ENCODE data around the gene TLL1. TPM values are rescaled to one million over a fixed set of nuclear protein-coding genes. Genes with fewer than 3 reads are reported as not detected.

Gene TLL1
- total RNA-seq, 4 donors from 2014 or later, result 1.7 to 9.6 (median 7.1) TPM

DNA sequence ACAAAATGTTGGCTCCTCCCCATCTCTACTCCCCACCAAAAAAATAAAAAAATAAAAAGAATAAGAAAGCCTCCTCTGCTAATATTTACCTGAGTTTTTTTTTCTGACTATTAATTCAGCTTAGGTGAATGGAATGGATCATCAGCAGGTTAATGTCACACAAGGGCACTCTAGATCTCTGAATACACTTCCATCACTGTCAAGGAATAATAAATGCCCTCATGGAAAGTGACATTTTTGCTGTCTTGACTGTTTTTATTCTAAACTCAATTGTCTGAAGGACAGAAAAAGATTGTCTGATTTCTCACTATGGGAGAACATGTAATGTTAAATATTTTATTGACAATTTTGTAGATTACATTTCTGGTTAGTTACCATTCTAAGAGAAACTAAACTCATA lies 30.4 kb upstream of the TLL1 start:
- TF ChIP-seq, protein P1, sequence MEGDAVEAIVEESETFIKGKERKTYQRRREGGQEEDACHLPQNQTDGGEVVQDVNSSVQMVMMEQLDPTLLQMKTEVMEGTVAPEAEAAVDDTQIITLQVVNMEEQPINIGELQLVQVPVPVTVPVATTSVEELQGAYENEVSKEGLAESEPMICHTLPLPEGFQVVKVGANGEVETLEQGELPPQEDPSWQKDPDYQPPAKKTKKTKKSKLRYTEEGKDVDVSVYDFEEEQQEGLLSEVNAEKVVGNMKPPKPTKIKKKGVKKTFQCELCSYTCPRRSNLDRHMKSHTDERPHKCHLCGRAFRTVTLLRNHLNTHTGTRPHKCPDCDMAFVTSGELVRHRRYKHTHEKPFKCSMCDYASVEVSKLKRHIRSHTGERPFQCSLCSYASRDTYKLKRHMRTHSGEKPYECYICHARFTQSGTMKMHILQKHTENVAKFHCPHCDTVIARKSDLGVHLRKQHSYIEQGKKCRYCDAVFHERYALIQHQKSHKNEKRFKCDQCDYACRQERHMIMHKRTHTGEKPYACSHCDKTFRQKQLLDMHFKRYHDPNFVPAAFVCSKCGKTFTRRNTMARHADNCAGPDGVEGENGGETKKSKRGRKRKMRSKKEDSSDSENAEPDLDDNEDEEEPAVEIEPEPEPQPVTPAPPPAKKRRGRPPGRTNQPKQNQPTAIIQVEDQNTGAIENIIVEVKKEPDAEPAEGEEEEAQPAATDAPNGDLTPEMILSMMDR (IDR thresholded peaks at IDR 0.05; ENCODE audit: low read depth), result no peak

DNA sequence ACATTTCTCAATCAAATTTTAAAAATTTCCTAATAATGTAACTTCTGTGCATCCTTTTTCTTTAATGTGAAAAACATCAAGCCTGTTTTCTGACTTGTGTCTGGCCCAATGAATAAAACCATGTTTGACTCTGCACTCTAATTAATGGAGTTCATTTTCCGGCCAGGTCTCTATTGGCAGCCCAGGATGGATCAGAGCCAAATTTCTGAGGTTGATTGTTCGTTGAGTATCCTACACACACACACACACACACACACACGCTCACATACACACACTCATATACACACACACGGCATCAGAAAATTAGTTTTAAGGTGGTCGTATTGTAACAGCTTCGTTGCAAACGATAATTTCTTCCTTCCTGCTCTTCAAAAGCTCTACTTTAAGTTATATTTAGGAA lies 28.9 kb upstream of the TLL1 start:
- TF ChIP-seq, protein P1 (IDR thresholded peaks at IDR 0.05; ENCODE audit: low read depth), result no peak

DNA sequence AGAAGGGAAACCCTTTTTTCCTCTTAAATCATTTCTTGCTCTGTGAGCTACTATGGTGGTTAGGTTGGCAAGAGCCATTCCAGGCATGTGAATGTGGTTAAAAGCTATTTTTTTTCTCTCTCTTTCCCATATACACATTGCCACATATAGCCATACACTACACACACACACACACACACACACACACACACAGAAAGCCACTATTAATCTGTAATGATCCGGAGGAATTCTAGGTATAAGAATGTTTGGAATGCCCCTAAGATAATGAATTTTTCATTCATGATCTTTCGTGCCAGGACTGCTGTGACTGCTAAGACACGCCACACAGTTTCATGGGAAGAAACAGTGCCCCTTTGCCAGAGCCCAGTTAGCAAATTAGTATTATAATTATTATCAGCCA lies 21.8 kb upstream of the TLL1 start:
- TF ChIP-seq, protein P1 (IDR thresholded peaks at IDR 0.05; ENCODE audit: low read depth), result no peak

DNA sequence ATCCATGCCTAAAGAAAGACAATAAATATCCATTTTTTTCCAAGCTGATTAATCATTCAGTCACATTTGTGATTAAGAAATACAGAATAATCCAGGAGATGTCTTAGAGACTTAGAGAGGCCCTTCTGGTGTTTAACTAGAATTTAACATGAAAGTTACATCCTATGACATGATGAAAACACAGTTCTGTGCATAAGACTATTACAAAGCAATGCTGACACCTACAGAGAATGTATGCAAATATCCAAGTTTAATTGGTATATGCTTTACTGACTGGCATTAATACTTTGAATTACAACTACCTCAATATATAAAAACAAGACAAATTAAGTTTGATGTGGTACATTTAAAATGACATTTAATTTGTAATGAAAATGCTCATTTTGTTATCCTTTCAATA lies 17.8 kb upstream of the TLL1 start:
- TF ChIP-seq, protein P1 (IDR thresholded peaks at IDR 0.05; ENCODE audit: low read depth), result no peak

DNA sequence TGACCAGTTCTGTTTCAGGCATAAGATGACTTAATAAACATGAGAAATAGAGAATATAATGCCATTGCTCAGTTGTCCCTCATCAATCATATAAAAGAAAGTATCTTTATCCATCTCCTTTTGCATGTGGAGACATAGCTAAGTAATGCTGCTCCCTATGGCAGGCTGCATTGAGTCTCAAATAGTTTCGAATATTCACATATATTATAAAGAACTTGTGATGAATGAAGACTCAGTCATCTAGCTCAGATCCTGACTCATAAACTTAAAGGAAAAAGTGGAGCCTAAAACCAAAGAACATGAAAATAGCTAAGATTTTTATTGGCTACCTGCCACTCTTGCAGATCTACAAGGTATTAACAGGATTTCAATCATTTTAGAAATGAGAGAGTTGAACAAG lies 11.7 kb upstream of the TLL1 start:
- TF ChIP-seq, protein P1 (IDR thresholded peaks at IDR 0.05; ENCODE audit: low read depth), result no peak

DNA sequence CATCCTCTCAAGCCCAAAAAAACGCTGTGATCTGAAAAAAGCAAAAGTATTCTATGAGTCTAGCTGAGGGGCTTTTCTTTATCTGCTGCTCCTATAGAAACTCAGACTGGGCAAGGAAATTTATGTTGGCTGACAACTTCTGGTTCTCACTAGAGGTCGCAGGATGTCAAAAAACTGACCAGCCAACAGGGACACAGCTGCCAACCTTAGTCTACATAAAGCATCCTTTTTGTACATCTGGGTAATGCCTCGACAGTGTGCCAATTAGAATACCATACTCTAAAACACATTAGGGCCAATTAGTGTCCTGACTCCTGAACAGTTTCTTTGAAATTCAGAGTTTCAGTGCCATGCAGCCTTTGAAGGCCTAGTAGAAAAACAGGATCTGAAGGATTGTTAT lies 8.8 kb upstream of the TLL1 start:
- TF ChIP-seq, protein P1 (IDR thresholded peaks at IDR 0.05; ENCODE audit: low read depth), result no peak

DNA sequence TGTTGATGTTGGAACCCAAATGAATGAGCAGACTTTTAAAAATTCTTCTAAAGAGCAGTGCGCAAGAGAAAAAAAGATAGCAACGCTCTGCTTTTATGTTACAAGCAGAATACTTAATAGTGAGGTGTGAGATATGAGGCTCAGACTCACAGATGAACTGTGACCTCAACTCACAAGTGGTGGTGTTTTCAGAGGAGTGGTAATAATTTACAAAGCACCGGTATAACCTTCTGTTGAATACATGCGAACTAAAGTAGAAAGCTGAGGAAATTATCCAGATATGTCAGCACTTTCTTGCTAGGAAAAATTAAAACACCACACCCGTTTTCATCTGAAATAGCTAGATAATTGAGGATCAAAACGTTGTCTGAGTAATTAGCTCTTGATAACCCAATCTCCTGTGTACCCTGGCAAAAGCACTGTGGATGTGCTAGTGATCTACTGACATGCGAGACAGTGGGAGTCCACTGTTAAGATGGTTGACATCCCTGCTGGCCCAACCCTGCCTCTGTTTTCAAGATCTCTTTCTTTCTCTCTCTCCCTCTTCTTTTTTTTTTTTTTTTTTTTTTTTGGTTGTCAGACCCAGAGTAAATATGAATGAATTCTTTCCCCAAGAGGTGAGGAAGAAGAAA lies 6.9 kb upstream of the TLL1 start:
- TF ChIP-seq, protein P1 (IDR thresholded peaks at IDR 0.05; ENCODE audit: low read depth), result no peak
